Activated B cell treated with CpG ODN at 0.5 μM for 24 hours (primary cell): ENCODE results near the gene TBX2. TPM values are rescaled to one million over a fixed set of nuclear protein-coding genes. Genes with fewer than 3 reads are reported as not detected.

Experiments
- ATAC-seq: fragments of 200-7000 bp; cut with Tn5 transposase; one replicate; pipeline ENCODE4 v1.10.0; 2021; ENCODE audit warnings: low read depth, mild to moderate bottlenecking, moderate library complexity
- CTCF ChIA-PET: fragments of 350-600 bp; sonication (Branson Sonifier 250); formaldehyde crosslinking; loops from one replicate; lab custom pipeline; 2021; ENCODE audit warnings: antibody characterized with exemption; lab: Charles Lee
- POLR2A ChIA-PET: fragments of 350-600 bp; sonication (Branson Sonifier 250); formaldehyde crosslinking; loops from one replicate; lab custom pipeline; 2021; ENCODE audit warnings: antibody characterized with exemption; lab: Charles Lee
- DNase-seq: peaks from one replicate; pipeline ENCODE4 v3.0.0; 2022
- H3K27ac Mint-ChIP-seq: one replicate; pipeline ENCODE4 v1.8.0; 2020; ENCODE audit warnings: mixed read lengths
- H3K27me3 Mint-ChIP-seq: one replicate; pipeline ENCODE4 v1.8.0; 2021; ENCODE audit warnings: mixed read lengths
- H3K36me3 Mint-ChIP-seq: one replicate; pipeline ENCODE4 v1.8.0; 2021; ENCODE audit warnings: low read depth, mixed read lengths
- H3K4me1 Mint-ChIP-seq: one replicate; pipeline ENCODE4 v1.8.0; 2021; ENCODE audit warnings: mixed read lengths
- H3K4me3 Mint-ChIP-seq: one replicate; pipeline ENCODE4 v1.8.0; 2020; ENCODE audit warnings: mild to moderate bottlenecking, mixed read lengths
- H3K9me3 Mint-ChIP-seq: one replicate; pipeline ENCODE4 v1.8.0; 2020; ENCODE audit warnings: mixed read lengths
- CTCF ChIP-seq: fragments of 200-600 bp; IDR thresholded peaks from one replicate; pipeline ENCODE4 v1.8.0; 2022; ENCODE audit warnings: antibody characterized with exemption, mild to moderate bottlenecking
- intact Hi-C: fragments of 100-400 bp; cut with micrococcal nuclease; formaldehyde crosslinking; loops from one replicate; pipeline ENCODE4 v1.15.1; 2024
- total RNA-seq: library from RNA; stranded (reverse); gene quantifications from 2 replicates; pipeline ENCODE4 v1.2.3, GENCODE V29; 2022

TBX2 gene
- total RNA-seq, 1 donor from 2014 or later: not detected

- POLR2A ChIA-PET: no interaction called here
- intact Hi-C loops: no loop called here
- Mint-ChIP-seq H3K9me3 (no peaks in the 10 kb centered on the region), H3K36me3 (no peaks in the 10 kb centered on the region), H3K4me1 (no peaks in the 10 kb centered on the region), H3K4me3 (no peak overlapping the region), H3K27me3 (no peaks in the 10 kb centered on the region), H3K27ac (no peak overlapping the region)
- DNase-seq (no peak), ATAC-seq (no peak)
- CTCF ChIA-PET: no interaction called here
- no peak for TF ChIP-seq CTCF
Observed at GRCh38 chr17:61362396-61362795, 37.2 kb upstream of the TBX2 start.

GRCh38 chr17:61362852-61363600 is 36.6 kb upstream of the TBX2 start:
- H3K4me3 Mint-ChIP-seq: no peak overlapping the region
- no peak overlapping the region for H3K27ac Mint-ChIP-seq

GRCh38 chr17:61363601-61364462 is 35.8 kb upstream of the TBX2 start:
- Mint-ChIP-seq H3K4me3 (no peak overlapping the region), H3K36me3 (no peaks in the 10 kb centered on the region), H3K27me3 (no peaks in the 10 kb centered on the region), H3K27ac (no peak overlapping the region), H3K4me1 (no peaks in the 10 kb centered on the region), H3K9me3 (no peaks in the 10 kb centered on the region)
- CTCF ChIA-PET: no interaction called here
- DNase-seq: no peak
- intact Hi-C loops: no loop called here
- POLR2A ChIA-PET: no interaction called here
- no peak for TF ChIP-seq CTCF
- no peak for ATAC-seq

More at GRCh38 chr17:61362852-61363600, 36.6 kb upstream of the TBX2 start:
- Mint-ChIP-seq H3K36me3 (no peaks in the 10 kb centered on the region), H3K9me3 (no peaks in the 10 kb centered on the region), H3K27me3 (no peaks in the 10 kb centered on the region), H3K4me1 (no peaks in the 10 kb centered on the region)
- DNase-seq (no peak), ATAC-seq (no peak)
- POLR2A ChIA-PET: no interaction called here
- intact Hi-C loops: no loop called here
- no peak for TF ChIP-seq CTCF
- CTCF ChIA-PET: no interaction called here

- POLR2A ChIA-PET: no interaction called here
- no peaks in the 10 kb centered on the region for H3K4me1 Mint-ChIP-seq
- no peak overlapping the region for H3K4me3 Mint-ChIP-seq
- ATAC-seq (no peak), DNase-seq (no peak)
- intact Hi-C loops: no loop called here
- CTCF ChIA-PET: no interaction called here
- H3K27me3 Mint-ChIP-seq: no peaks in the 10 kb centered on the region
- TF ChIP-seq CTCF: no peak
- H3K27ac Mint-ChIP-seq: no peak overlapping the region
- no peaks in the 10 kb centered on the region for H3K9me3 Mint-ChIP-seq
- no peaks in the 10 kb centered on the region for H3K36me3 Mint-ChIP-seq
Observed at GRCh38 chr17:61364463-61364846, 35.2 kb upstream of the TBX2 start.

GRCh38 chr17:61366076-61366714 is 33.4 kb upstream of the TBX2 start:
- Mint-ChIP-seq H3K36me3 (no peaks in the 10 kb centered on the region), H3K27ac (no peak overlapping the region), H3K27me3 (no peaks in the 10 kb centered on the region), H3K9me3 (no peaks in the 10 kb centered on the region), H3K4me3 (no peak overlapping the region), H3K4me1 (no peaks in the 10 kb centered on the region)
- DNase-seq: no peak
- no peak for TF ChIP-seq CTCF
- ChIA-PET CTCF (no interaction called here), POLR2A (no interaction called here)
- no peak for ATAC-seq
- intact Hi-C loops: no loop called here
